Activated CD4-positive, alpha-beta T cell treated with anti-CD3 and anti-CD28 coated beads for 48 hours (primary cell): ENCODE data around the gene MYEF2.

Experiments
- DNase-seq: peaks from one replicate; pipeline ENCODE4 v3.0.0-alpha.2; 2020

The MYEF2 gene

DNA sequence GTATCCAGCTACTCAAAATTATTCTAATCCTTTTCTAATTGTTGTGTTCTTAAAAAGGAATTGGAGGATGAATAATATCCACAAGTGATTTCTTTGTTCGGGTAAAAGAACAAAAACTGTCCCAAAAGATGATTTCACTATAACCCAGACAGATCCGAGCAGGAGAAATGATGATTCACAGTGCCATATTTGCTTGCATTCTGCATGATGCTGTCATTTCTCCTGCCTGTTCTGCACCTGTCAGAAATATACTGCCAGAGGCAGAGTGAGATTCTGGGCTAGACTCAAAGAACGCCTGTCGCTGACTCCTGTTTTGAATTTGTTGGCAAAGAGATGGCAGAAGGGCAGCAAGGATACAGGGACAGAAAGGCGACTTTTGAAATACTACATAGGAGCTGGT is 92.0 kb downstream of the MYEF2 start:
- DNase-seq = no peak

DNA sequence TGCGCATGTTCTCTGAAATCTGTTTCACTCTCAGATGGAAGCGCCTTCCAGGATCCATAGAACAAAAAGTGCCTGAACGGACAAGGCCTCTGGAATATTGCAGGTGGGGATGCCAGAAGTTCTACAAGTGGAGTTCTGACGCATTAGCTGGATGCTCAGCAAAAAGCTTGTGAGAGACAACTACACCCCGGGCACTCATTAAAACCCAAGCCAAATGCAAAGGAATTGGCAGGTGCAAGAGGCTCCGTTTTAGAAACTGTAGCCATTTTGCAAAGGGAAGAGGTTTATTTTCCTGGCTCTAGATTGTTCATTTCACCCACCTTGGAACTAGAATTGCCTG is 92.5 kb downstream of the MYEF2 start:
- DNase-seq = no peak

DNA sequence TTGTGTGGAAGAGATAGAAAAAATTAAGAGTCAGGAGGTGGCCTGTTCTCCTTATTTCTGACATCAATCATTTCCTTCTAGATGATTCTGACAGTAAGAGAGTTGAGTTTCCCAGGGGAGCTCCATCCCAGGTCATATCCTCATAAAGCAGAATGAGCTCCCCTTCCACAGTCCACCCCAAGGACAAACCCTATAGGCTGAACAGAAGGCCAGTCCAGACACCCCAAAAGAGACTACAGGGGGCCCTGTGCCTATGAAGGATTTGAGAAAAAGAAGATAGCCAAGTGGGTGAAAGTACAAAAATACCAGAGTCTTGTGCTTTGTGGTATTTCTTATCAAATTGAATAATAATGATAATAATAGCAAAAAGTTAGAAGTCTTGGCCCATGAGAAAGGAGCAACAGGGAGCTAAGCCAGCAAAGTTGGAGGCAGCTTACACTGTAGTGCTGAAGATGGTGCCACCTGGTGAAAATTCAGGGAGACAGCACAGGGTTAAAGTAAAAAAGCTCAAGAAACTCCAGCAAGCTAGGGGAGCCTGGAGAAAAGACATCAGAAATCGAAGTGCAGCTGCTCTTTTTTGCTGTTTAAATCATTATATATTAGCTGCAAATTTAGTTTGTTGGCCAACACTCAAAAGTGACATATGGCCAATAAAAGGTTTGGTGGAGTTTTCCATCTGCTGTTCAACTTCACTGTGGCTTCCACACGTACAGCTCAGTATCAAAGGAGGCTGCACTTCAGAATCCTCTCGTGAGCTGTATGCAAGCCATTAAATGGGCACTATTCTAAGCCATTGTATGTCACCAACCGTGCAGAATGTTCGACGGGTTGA is 93.1 kb downstream of the MYEF2 start:
- no peak for DNase-seq
